ENCODE results near the gene CCDC149. TPM values are rescaled to one million over a fixed set of nuclear protein-coding genes. Genes with fewer than 3 reads are reported as not detected.

CCDC149 gene
- total RNA-seq: not detected

GRCh38 chr4:24912252-24913118, at the start of gene CCDC149:
TSS of gene CCDC149 (minus strand) at chr4:24913042. CDS start at chr4:24912864, 178 bp downstream.
- H3K4me3 Mint-ChIP-seq: no peak within 1 kb of the TSS
- H3K4me1 Mint-ChIP-seq (ENCODE audit: low read depth): peaks cover 2% of the 10 kb centered on the region
- H3K9me3 Mint-ChIP-seq: peaks cover 4% of the 10 kb centered on the region
- H3K27me3 Mint-ChIP-seq: peaks cover 28% of the 10 kb centered on the region
- DNase-seq: no peak
- H3K36me3 Mint-ChIP-seq: no peaks in the 10 kb centered on the region
- intact Hi-C loops (cut with micrococcal nuclease): no loop called here
- CTCF ChIA-PET: no interaction called here
- H3K27ac Mint-ChIP-seq: no peak within 1 kb of the TSS
- POLR2A ChIA-PET: no interaction called here

GRCh38 chr4:24957886-24958285, 45.0 kb upstream of the CCDC149 start:
- H3K4me3 Mint-ChIP-seq: no peak overlapping the region
- intact Hi-C loops (cut with micrococcal nuclease): no loop called here
- H3K27ac Mint-ChIP-seq: no peak overlapping the region
- DNase-seq: no peak
- POLR2A ChIA-PET: no interaction called here
- CTCF ChIA-PET: no interaction called here
- H3K27me3 Mint-ChIP-seq: peaks cover 1% of the 10 kb centered on the region
- H3K9me3 Mint-ChIP-seq: peaks cover 8% of the 10 kb centered on the region
- no peaks in the 10 kb centered on the region for H3K4me1 Mint-ChIP-seq (ENCODE audit: low read depth)
- no peaks in the 10 kb centered on the region for H3K36me3 Mint-ChIP-seq

DNA sequence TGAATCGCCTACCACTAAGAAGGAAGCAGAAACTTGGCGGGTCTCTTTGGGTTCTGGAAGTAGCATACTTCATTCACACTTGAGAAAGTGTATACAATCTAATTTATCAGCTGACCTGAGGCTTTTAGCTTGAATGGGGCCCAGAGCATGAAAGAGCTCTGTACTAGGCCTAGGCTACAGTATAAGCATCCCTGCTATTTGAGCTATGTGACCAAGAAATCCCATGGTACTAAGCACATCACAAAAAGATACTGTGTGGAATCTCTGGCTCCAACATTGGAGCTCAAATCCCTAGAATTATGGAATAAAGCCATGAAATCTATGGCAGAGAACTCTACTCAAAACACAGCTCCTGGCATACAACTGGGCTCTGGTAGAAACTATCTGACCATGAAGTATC, 43.9 kb upstream of the CCDC149 start:
- Mint-ChIP-seq H3K27me3 (peaks cover 2% of the 10 kb centered on the region), H3K4me3 (no peak overlapping the region), H3K4me1 (ENCODE audit: low read depth) (no peaks in the 10 kb centered on the region), H3K27ac (no peak overlapping the region), H3K36me3 (no peaks in the 10 kb centered on the region), H3K9me3 (peaks cover 7% of the 10 kb centered on the region)
- DNase-seq: no peak
- ChIA-PET POLR2A (no interaction called here), CTCF (interaction anchor here (0.6 kb wide), 1 partner anchor 23 kb away, joined by 3 read pairs; no protein-coding TSS in a partner anchor)
- intact Hi-C loops (cut with micrococcal nuclease): no loop called here

DNA sequence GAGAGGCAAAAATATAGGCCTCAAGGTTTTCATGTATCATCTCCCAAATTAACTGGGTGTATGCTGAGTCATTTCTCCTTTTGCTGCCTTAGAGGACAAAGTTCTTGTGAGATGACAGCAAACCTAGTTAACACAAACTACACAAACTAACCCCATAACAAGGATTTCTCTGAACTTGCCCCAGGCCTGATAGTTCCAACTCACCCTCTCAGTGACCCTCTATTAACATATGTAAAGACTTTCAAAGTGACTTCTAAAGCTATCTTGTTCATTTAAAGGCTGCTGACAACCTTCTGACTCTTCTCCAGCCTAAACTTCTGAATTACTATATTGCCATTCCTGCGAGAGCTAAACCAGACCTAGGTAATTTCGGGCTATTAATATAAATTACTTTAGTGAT, 43.2 kb upstream of the CCDC149 start:
- H3K27me3 Mint-ChIP-seq: peaks cover 2% of the 10 kb centered on the region
- CTCF ChIA-PET: no interaction called here
- no peak overlapping the region for H3K27ac Mint-ChIP-seq
- H3K9me3 Mint-ChIP-seq: peaks cover 7% of the 10 kb centered on the region
- POLR2A ChIA-PET: no interaction called here
- intact Hi-C loops (cut with micrococcal nuclease): no loop called here
- H3K36me3 Mint-ChIP-seq: no peaks in the 10 kb centered on the region
- H3K4me1 Mint-ChIP-seq (ENCODE audit: low read depth): no peaks in the 10 kb centered on the region
- no peak overlapping the region for H3K4me3 Mint-ChIP-seq
- DNase-seq: no peak

DNA sequence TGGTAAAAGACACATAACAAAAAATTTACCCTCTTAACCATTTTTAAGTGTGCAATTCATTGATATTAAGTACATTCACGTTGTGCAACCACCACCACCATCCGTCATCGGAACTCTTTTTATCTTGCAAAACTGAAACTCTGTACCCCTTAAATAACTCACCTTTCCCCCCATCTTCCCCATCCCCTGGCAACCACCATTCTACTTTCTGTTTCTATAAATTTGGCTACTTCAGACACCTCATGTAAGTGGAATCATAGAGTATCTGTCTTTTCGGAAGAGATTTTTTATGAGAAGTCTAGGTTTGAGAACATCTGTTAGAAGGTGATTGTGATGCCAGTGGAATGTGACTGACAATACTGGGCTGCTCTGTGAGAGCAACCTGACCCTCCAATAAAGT, 39.8 kb upstream of the CCDC149 start:
- intact Hi-C loops (cut with micrococcal nuclease): no loop called here
- CTCF ChIA-PET: no interaction called here
- H3K4me3 Mint-ChIP-seq: no peak overlapping the region

DNA sequence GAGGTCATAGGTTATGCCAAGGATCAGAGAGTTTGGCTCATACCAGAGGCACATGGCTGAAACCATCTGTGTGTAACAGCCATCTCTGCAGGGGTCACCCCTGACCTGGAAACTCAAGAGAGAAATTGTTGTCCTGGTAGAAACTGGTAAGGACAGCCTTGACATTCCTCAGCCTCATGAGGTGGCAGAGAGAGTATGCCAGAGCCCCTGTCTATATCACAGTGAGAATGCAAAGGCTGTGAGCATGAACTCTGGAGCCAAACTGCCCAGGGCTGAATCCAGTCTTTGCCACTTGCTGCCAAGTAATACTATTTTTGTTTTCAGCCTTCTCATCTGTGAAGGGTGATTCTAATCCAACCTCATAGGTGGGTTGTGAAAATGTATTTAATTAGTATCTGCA, 37.1 kb upstream of the CCDC149 start:
- H3K27ac Mint-ChIP-seq: no peak overlapping the region
- no peak for DNase-seq
- POLR2A ChIA-PET: no interaction called here
- no peaks in the 10 kb centered on the region for H3K4me1 Mint-ChIP-seq (ENCODE audit: low read depth)
- no peaks in the 10 kb centered on the region for H3K36me3 Mint-ChIP-seq
- peaks cover 11% of the 10 kb centered on the region for H3K9me3 Mint-ChIP-seq
- CTCF ChIA-PET: no interaction called here
- no peak overlapping the region for H3K4me3 Mint-ChIP-seq
- intact Hi-C loops (cut with micrococcal nuclease): no loop called here
- H3K27me3 Mint-ChIP-seq: peaks cover 1% of the 10 kb centered on the region

More for the DNA sequence above, 39.8 kb upstream of the CCDC149 start:
- no peak for DNase-seq
- Mint-ChIP-seq H3K27me3 (peaks cover 2% of the 10 kb centered on the region), H3K36me3 (no peaks in the 10 kb centered on the region), H3K4me1 (ENCODE audit: low read depth) (no peaks in the 10 kb centered on the region), H3K27ac (no peak overlapping the region), H3K9me3 (peaks cover 7% of the 10 kb centered on the region)
- POLR2A ChIA-PET: no interaction called here

DNA sequence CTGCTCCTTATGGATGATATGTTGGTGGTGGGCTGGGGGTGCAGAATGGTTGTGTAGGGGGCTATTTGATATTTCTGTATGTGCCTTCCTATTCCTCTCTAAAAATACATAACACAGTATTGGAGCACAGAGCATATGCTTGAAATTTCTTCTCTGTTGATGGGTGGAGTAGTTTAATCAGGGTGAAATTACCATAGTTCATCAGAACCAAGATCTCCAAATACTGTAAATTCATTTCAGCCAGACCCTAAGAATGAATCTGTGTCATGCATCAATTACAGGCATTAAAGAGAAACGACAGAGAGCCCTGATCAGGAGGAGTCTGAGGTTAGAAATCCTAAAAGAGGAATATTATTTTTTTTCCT, 25.1 kb upstream of the CCDC149 start:
- ChIA-PET POLR2A (no interaction called here), CTCF (no interaction called here)
- DNase-seq: no peak
- peaks cover 12% of the 10 kb centered on the region for H3K9me3 Mint-ChIP-seq
- no peak overlapping the region for H3K27ac Mint-ChIP-seq
- peaks cover 4% of the 10 kb centered on the region for H3K27me3 Mint-ChIP-seq
- no peaks in the 10 kb centered on the region for H3K36me3 Mint-ChIP-seq
- intact Hi-C loops (cut with micrococcal nuclease): no loop called here
- no peak overlapping the region for H3K4me3 Mint-ChIP-seq
- H3K4me1 Mint-ChIP-seq (ENCODE audit: low read depth): no peaks in the 10 kb centered on the region

DNA sequence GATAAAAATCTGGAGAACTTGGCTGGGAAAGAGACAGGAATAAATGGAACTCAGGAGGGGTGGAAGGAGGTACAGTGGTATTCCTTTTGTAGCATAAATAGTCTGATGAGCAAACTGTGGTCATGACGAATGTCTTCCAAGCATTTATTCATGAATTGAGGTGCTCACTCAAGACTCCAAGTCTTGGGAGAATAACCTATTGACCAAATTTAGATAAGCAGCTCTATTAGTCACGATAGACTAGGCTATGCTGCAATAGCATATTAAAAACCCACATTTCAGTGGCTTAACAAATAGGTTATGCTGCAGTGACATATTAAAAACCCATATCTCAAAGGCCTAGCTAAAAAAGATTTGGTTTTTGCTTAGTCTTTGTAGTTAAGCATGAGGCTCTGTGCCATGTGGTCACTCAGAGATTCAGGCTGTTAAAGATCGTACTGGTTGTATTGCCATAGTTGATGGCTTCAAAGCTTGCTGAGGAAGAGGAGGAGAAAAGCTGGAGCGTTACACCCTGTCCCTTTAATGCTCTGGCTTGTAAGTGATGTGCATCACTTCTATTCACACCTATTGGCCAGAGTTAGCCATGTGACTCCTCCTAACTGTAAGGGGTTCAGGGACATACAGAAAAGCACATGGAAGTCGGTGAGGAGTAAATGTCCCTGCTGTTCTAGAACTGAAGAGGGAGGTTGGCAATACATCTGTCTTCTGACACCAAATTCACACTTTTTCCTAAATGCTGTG, 24.5 kb upstream of the CCDC149 start:
- ChIA-PET CTCF (no interaction called here), POLR2A (no interaction called here)
- H3K4me3 Mint-ChIP-seq: no peak overlapping the region
- no peak overlapping the region for H3K27ac Mint-ChIP-seq
- peaks cover 4% of the 10 kb centered on the region for H3K27me3 Mint-ChIP-seq
- H3K36me3 Mint-ChIP-seq: no peaks in the 10 kb centered on the region
- intact Hi-C loops (cut with micrococcal nuclease): no loop called here
- no peak for DNase-seq
- H3K9me3 Mint-ChIP-seq: peaks cover 13% of the 10 kb centered on the region
- H3K4me1 Mint-ChIP-seq (ENCODE audit: low read depth): no peaks in the 10 kb centered on the region

- no peaks in the 10 kb centered on the region for H3K36me3 Mint-ChIP-seq
- peaks cover 4% of the 10 kb centered on the region for H3K27me3 Mint-ChIP-seq
- intact Hi-C loops (cut with micrococcal nuclease): no loop called here
- no peak overlapping the region for H3K27ac Mint-ChIP-seq
- H3K4me1 Mint-ChIP-seq (ENCODE audit: low read depth): no peaks in the 10 kb centered on the region
- peaks cover 13% of the 10 kb centered on the region for H3K9me3 Mint-ChIP-seq
- no peak overlapping the region for H3K4me3 Mint-ChIP-seq
- POLR2A ChIA-PET: no interaction called here
- CTCF ChIA-PET: interaction anchor here (0.7 kb wide), 1 partner anchor 44 kb away, joined by 3 read pairs; no protein-coding TSS in a partner anchor
- DNase-seq: no peak
Observed at GRCh38 chr4:24935856-24936255, 23.0 kb upstream of the CCDC149 start.

- POLR2A ChIA-PET: no interaction called here
- H3K4me3 Mint-ChIP-seq: no peak overlapping the region
- intact Hi-C loops (cut with micrococcal nuclease): no loop called here
- H3K4me1 Mint-ChIP-seq (ENCODE audit: low read depth): no peaks in the 10 kb centered on the region
- DNase-seq: no peak
- H3K27me3 Mint-ChIP-seq: peaks cover 4% of the 10 kb centered on the region
- H3K9me3 Mint-ChIP-seq: peaks cover 13% of the 10 kb centered on the region
- CTCF ChIA-PET: no interaction called here
- no peak overlapping the region for H3K27ac Mint-ChIP-seq
- H3K36me3 Mint-ChIP-seq: no peaks in the 10 kb centered on the region
Observed at GRCh38 chr4:24934311-24934710, 21.5 kb upstream of the CCDC149 start.

DNA sequence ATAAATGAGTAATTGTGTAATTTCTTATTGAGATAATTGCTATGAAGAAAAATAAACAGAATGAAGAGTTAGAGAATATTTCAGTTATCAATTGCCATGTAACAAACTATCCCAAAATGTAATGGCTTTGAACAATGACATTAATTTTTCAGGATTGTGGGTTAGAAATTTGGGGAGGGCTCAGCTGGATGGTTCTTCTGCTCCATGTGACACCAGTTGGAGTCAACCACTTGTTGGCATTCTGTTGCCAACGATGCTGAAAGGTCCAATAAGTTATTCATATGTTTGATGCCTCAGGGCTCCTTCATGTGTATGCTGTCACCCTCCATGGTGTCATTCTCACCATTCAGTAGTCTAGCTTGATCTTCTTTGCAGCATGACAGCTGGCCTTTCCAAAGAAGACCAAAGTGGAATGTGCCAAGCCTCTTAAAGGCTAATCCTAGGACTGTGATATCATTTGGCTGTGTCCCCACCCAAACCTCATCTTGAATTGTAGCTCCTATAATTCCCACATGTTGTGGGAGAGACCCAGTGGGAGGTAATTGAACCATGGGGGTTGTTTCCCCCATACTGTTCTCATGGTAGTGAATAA, 20.9 kb upstream of the CCDC149 start:
- ChIA-PET CTCF (no interaction called here), POLR2A (no interaction called here)

GRCh38 chr4:24932515-24933225, 19.8 kb upstream of the CCDC149 start:
- no peak for DNase-seq
- Mint-ChIP-seq H3K4me3 (no peak overlapping the region), H3K27ac (no peak overlapping the region), H3K27me3 (peaks cover 4% of the 10 kb centered on the region), H3K9me3 (peaks cover 9% of the 10 kb centered on the region), H3K4me1 (ENCODE audit: low read depth) (no peaks in the 10 kb centered on the region), H3K36me3 (no peaks in the 10 kb centered on the region)
- ChIA-PET CTCF (no interaction called here), POLR2A (no interaction called here)
- intact Hi-C loops (cut with micrococcal nuclease): no loop called here

More for the DNA sequence above, 20.9 kb upstream of the CCDC149 start:
- no peak for DNase-seq
- peaks cover 4% of the 10 kb centered on the region for H3K27me3 Mint-ChIP-seq
- H3K36me3 Mint-ChIP-seq: no peaks in the 10 kb centered on the region
- intact Hi-C loops (cut with micrococcal nuclease): no loop called here
- H3K27ac Mint-ChIP-seq: no peak overlapping the region
- no peak overlapping the region for H3K4me3 Mint-ChIP-seq
- peaks cover 13% of the 10 kb centered on the region for H3K9me3 Mint-ChIP-seq
- H3K4me1 Mint-ChIP-seq (ENCODE audit: low read depth): no peaks in the 10 kb centered on the region
